Colon (tissue), 2 donors: Measurements from ENCODE around the gene GRIP2.
"Not testable (repeated sequence)": the region's sequence is repeated elsewhere in the genome, so short reads cannot be mapped to it uniquely, and the experiment has no call there.

Source experiments
- FAIRE-seq: peaks from 2 replicates; lab custom pipeline; 2012; peaks lifted over from hg19 to GRCh38; lab: Jason Lieb, UNC
- donor health status: control.
- donor health status: control.

Gene GRIP2

GRCh38 chr3:14520149-14520548 is 20.0 kb downstream of the GRIP2 start:
- FAIRE-seq = no peak

DNA sequence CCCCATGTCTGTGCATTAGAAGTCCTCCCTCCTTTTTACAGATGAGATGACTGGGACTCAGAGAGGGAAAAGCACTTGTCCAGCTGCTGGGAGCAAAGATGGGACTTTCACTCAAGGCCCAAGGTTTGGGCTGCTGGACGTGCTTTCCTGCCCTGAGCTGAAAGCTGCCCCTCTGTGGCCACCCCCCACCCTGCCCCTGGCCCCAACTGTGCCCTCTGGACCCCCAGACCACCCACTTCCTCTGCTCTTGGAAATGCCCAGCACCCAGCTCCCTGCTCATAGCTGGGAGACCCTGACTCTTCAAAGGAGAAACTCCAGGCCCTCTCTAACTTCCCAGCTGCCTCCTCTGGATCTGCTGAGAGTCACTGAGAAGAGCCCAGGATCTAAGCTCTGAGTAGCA is 20.7 kb downstream of the GRIP2 start:
- no peak for FAIRE-seq

DNA sequence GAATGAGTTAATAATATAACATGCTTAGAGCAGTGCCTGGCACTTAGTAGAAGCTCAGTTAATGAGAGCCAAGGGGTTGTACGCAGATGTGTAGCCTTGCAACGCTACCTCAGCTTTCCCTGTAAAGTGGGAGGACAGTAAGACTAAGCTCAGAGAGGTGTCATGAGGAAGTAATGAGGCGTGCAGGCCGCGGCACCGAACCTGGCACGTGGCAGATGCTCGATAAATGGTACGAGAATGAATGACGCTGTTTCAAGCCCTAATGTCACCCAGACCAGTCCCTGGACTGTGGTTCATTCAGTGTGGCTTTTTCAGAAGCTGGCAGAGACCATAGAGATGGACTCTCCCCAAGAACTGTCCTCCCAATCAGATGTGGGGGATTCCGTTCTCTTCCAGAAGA is 21.2 kb downstream of the GRIP2 start:
- no peak for FAIRE-seq

DNA sequence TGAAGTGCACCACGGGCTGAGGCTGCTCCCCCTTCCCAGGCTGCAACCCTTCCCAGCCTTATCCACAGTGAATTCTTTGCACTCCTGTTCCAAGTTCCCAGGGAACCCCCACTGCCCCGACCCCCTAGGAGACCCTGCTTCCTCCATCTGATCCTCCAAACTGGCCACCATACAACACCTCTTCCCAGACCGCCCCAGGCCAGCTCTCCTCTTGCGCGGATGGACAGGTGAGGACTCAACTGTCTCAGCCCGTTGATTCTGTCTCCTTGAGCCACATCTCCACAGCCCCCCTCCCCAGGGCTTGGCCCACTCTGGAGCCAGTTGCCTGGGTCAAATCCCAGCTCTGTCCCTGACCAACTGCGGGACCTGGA is 21.7 kb downstream of the GRIP2 start:
- no peak for FAIRE-seq

- no peak for FAIRE-seq
Measured at GRCh38 chr3:14517601-14518431, 22.3 kb downstream of the GRIP2 start.

GRCh38 chr3:14516738-14517345 is 23.3 kb downstream of the GRIP2 start:
- FAIRE-seq = no peak

GRCh38 chr3:14515526-14515925 is 24.6 kb downstream of the GRIP2 start:
- FAIRE-seq = not testable (repeated sequence)

DNA sequence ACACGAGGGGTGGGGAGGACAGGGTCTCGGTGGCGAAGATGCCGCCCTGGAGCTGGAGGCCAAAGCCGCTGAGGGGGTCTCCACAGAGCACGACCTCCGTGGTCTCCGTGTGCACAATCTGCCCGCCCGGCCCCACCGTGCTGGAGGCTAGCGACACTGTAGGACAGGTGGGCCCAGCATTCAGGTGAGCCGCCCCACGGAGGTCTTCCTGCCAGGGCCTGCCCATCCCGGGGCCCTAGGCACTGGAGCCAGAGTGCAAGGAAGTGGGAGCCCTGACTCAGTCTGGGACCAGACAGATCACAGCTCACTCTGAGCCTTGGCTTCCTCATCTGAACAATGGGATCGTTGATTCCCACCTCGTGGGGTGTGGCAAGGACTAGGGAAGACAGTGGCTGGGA is 25.8 kb downstream of the GRIP2 start:
- FAIRE-seq = no peak

- FAIRE-seq = no peak
Measured at GRCh38 chr3:14513566-14514322, 26.4 kb downstream of the GRIP2 start.

GRCh38 chr3:14512942-14513327 is 27.2 kb downstream of the GRIP2 start:
- no peak for FAIRE-seq

GRCh38 chr3:14512281-14512941 is 27.7 kb downstream of the GRIP2 start:
- FAIRE-seq = no peak

DNA sequence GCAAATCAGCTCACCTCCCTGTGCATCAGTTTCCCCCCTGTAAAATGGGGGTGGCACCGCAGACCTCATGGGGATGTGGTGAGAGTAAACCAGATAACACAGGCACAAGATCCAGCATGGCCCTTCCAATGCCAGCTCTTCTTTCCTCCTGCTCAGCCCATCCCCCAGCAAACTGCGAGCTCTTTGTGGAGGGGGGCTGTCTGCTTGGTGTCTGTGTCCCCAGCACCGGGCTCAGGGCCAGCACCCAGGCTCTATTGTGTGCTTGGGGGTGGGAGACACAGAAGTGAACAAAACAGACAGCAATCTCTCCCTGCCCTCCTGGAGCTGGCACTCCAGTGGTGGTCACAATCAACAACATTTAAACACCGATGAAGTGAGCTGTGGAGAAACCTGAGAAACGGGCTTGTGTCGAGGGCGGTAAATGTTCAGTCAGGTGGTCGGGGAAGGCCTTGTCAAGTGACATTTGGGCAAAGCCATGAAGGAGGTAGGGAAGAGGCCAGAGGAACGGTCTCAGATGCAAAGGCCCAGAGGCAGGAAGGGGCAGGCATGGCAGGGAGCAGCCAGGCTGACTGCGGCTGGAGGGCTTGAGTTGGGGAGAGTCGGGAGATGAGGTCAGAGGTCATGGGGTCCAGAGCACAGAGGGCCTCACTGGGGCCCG is 28.4 kb downstream of the GRIP2 start:
- no peak for FAIRE-seq

DNA sequence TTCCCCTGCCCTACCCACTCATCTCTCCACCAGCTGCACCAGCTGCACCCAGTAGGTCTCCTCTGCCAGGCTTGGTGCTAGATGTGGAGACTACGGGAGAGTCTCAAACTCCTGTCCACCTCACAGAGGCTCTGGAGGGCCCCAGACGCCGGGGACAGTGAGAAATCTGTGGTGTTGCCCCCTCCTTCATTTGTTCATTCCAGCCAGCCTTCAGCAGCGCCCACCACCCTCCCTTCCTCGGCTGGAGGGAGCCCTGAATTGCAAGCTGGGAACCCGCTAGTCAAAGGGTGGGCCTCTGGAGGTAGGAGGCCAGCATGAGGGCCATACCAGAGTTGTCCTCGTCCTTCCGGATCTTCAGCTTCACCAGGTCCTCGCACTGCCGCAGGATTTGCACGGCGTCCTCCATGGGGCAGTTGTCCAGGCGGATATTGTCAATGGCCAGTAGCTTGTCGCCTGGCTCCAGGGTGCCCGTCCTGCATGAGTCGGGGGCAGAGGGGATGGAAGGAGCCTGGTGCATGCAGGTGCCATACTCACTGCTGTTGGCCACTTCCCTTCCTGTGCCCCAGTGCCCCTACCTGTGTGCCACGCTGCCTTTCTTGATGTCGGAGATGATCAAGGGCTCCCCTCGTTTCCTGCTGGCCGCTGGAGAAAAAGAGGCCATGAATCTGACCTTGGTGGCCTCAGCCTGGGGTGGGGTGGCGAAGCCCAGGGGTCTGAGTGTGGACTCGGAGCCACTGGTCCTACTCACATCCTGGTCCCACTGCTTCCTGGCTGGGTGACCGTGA is 29.1 kb downstream of the GRIP2 start:
- no peak for FAIRE-seq

- FAIRE-seq = no peak
Measured at GRCh38 chr3:14509796-14510100, 30.4 kb downstream of the GRIP2 start.

DNA sequence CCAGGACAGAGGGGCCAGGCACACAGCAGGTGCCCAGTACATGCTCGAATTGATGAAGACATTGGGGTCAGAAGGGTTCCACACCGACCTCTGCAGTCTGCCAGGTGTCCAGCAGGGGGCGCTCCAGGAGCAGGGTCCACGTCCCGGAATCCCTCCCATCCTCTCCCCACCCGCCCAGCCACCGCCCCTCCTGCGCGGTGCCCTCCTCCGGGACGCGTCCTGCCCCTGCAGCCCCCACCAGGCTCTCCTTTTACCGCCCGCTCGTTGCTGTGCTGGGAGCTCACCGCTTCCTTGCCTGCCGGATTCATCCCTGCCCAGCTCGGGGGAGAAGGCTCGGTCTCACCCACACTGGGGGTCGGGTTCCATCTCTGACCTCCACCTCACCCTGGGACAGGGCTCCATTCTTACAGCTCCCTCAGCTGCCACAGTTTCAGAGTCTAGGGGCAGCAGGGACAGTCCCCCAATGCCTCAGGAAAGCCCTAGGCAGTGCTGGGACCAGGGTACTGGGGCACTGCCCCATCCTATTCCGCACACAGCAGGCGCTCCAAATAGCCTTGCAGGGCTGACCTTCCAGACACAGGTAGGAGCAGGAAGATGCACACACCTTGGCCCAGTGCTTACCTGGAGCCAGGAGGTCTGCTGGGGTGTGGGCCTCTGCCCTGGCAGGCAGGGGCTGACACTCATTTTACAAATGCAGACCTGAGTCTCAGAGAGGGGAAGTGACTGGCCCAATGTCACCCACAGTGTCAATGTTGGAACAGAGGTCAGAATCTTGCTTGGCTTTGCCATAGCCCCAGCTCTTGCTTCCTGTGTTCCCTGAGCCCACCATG is 31.0 kb downstream of the GRIP2 start:
- no peak for FAIRE-seq

DNA sequence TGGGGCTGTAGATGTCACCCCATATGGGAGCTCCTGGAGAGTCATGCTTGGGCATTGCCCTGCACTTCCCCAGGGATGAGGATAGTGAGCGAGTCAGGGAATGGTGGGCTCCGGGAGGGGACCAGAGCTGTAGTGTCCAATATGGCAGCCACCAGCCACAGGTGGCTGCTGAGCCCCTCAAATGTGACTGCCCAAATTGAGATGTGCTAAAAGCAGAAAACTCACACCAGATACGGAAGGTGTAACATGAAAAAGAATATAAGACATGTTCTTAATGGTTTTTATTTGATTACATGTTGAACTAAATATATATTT is 31.7 kb downstream of the GRIP2 start:
- no peak for FAIRE-seq

DNA sequence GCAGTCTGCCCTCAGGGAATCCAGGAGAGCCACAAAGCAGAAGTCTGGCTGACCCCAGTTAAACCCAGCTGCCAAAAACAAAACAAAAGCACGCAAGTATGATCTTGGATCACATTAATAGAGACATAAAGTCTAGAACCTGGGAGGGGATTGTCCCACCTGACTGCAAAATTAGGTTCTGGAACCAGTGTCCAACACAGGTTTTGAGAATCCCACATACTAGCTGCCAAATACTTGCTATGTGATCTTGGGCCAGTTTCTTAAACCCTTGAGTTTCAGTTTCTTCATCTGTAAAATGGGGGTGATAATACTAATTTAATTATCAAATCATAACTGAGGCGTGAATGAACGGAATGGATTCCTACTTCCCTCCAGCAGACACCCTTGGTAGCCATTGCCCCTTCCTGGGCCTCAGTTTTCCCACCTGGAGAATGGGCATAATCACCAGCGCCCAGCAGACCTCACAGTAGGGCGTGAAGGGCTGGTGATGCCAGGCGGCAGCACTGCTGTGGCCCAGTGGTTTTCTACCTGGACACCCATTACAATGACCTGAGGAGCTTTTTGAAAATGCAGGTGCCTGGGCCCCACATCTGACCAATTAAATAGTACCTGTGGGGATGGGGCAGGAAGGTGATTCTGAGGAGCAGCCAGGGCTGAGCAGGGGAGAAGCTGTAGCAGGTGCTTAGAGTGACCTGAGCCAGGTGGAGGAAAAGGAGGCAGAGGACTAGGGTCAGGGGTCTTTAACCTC is 32.2 kb downstream of the GRIP2 start:
- FAIRE-seq = no peak

DNA sequence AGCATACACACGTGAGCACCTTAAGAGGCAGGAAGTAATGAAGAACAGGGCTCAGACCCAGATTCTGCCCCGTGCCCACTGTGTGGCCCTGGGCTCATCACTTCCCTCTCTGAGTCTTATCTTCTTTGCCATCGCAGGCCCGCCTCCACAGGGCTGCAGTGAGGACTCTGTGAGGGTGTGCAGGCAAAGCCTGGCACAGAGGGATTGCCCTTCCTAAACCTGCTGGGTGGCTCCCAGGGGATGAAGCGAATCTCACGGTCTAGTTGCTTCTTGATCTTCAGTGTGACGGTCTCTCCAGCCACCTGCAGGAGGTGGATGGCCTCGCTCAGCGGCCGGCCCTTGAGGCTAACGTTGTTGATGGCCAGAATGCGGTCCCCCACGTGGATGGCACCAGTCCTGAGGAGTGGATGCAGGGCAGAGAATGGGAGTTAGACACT is 32.8 kb downstream of the GRIP2 start:
- FAIRE-seq = no peak

DNA sequence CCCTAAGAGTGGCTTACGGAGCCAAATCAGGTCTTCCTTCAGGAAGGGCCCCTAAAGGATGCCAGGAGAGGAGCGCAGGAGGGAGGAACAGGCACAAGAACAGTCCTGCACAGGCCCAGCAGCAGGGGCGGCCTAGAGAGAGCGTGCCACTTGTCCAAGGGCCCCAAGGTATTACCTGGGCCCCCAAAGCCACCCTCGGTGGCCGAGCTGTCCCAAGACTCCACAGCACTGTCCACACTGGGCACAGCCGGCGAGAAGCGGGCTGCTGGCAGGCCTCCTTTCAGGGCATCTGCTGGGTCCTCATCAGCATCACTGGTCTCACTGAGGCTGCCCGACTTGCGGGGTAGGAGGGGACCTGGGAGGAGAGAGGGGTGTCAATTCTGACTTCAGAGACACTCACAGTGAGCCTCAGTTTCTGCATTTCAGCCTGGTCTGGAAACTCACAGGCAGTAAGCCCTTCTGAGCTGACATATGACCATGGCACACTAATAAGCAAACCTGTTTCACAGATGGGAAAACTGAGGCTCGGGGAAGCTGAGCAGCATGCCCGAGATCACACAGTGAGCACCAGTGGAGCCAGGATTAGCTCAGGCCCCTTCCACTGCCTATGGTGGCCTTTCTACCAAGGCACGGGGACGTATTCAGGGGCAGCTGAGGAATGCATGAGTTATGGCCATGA is 33.4 kb downstream of the GRIP2 start:
- FAIRE-seq = no peak
